ENCODE measurements around the gene LMNA.
"Not testable (repeated sequence)": the region's sequence is repeated elsewhere in the genome, so short reads cannot be mapped to it uniquely, and the experiment has no call there.

GRCh38 chr1:156125544-156125943 is 11.0 kb downstream of the LMNA start:
- TF ChIP-seq EZH2phosphoT487 (IDR thresholded peaks at IDR 0.05; ENCODE audit: borderline replicate concordance, low read depth, low read length); CTCF (conservative IDR thresholded peaks at IDR 0.05; ENCODE audit: low read length): not testable (repeated sequence)

Measured in OCI-LY7 (cell line).